ENCODE measurements around the gene LRRC1. TPM values are rescaled to one million over a fixed set of nuclear protein-coding genes. Genes with fewer than 3 reads are reported as not detected.

LRRC1 gene
- total and polyA plus RNA-seq, 10 of the 15 experiments (the other 5 are each of a cell fraction or from before 2014, with no cell fraction given): 0.35 to 9.3 (median 0.63) TPM

GRCh38 chr6:53930330-53930729 is 135.5 kb downstream of the LRRC1 start:
- intact Hi-C loops (cut with micrococcal nuclease; ENCODE audit: unreplicated experiment): no loop called here
- no peaks in the 10 kb centered on the region for H3K79me2 ChIP-seq (ENCODE audit: control insufficient read depth, insufficient read depth, low read length)
- POLR2A ChIA-PET: no interaction called here
- no peak overlapping the region for H3K4me3 ChIP-seq
- RAD21 ChIA-PET (ENCODE audit: unreplicated experiment): interaction anchor here (1.1 kb wide), 1 partner anchor 136 kb away, joined by 3 read pairs; the partner anchor contains the start of gene LRRC1
- FAIRE-seq (no peak), ATAC-seq (no peak; the same call in 2 of the 3 replicates), DNase-seq (ENCODE audit: low read depth, low spot score) (no peak)
- H2AFZ ChIP-seq (ENCODE audit: control insufficient read depth, low read depth, low read length): no peak overlapping the region
- H4K20me1 ChIP-seq (ENCODE audit: control insufficient read depth, insufficient read depth): no peaks in the 10 kb centered on the region
- H3K9me3 ChIP-seq (replicated peaks; ENCODE audit: control insufficient read depth, insufficient read depth, low read length): no peaks in the 10 kb centered on the region
- H3K9ac ChIP-seq (ENCODE audit: control insufficient read depth, insufficient read depth, low read length): no peak overlapping the region
- no peak overlapping the region for H3K27ac ChIP-seq (ENCODE audit: control insufficient read depth, insufficient read depth)
- 11% methylated on average over 1 of the region's 1 CpG for WGBS (ENCODE audit: insufficient coverage, insufficient replicate concordance, low lambda C conversion rate, missing lambda C conversion rate)
- SMC1A ChIA-PET (ENCODE audit: uncharacterized antibody, unreplicated experiment): no interaction called here
- H3K36me3 ChIP-seq (ENCODE audit: control insufficient read depth in 2 of 2, insufficient read depth in 2 of 2, low read length in 1 of 2): no peaks in the 10 kb centered on the region
- TF ChIP-seq EED (IDR thresholded peaks at IDR 0.05; ENCODE audit: low read depth): no peak
- no peak for TF ChIP-seq ELK1 (IDR thresholded peaks at IDR 0.05; ENCODE audit: low read depth, low read length)
- in situ Hi-C loops (cut with MboI): no loop called here
- no peaks in the 10 kb centered on the region for H3K27me3 ChIP-seq (replicated peaks in 1 of 2; ENCODE audit: control insufficient read depth in 2 of 2, insufficient read depth in 2 of 2, low read length in 1 of 2)
- no TSS peak for BruUV-seq (replicated peaks)
- no peak overlapping the region for H3K4me2 ChIP-seq (ENCODE audit: control insufficient read depth, insufficient read depth)
- CTCF ChIA-PET: no interaction called here
- H3K4me1 ChIP-seq (ENCODE audit: control insufficient read depth, insufficient read depth, low read length): no peaks in the 10 kb centered on the region

GRCh38 chr6:53931086-53931485 is 136.3 kb downstream of the LRRC1 start:
- Histone ChIP-seq H2AFZ (ENCODE audit: control insufficient read depth, low read depth, low read length) (no peak overlapping the region), H3K27me3 (replicated peaks in 1 of 2; ENCODE audit: control insufficient read depth in 2 of 2, insufficient read depth in 2 of 2, low read length in 1 of 2) (no peaks in the 10 kb centered on the region), H3K79me2 (ENCODE audit: control insufficient read depth, insufficient read depth, low read length) (no peaks in the 10 kb centered on the region), H4K20me1 (ENCODE audit: control insufficient read depth, insufficient read depth) (no peaks in the 10 kb centered on the region), H3K36me3 (ENCODE audit: control insufficient read depth in 2 of 2, insufficient read depth in 2 of 2, low read length in 1 of 2) (no peaks in the 10 kb centered on the region), H3K27ac (ENCODE audit: control insufficient read depth, insufficient read depth) (no peak overlapping the region), H3K4me2 (ENCODE audit: control insufficient read depth, insufficient read depth) (no peak overlapping the region), H3K9ac (ENCODE audit: control insufficient read depth, insufficient read depth, low read length) (no peak overlapping the region), H3K4me3 (no peak overlapping the region), H3K9me3 (replicated peaks; ENCODE audit: control insufficient read depth, insufficient read depth, low read length) (no peaks in the 10 kb centered on the region), H3K4me1 (ENCODE audit: control insufficient read depth, insufficient read depth, low read length) (no peaks in the 10 kb centered on the region)
- 39% methylated on average over 3 of the region's 3 CpGs for WGBS (ENCODE audit: insufficient coverage, insufficient replicate concordance, low lambda C conversion rate, missing lambda C conversion rate)
- ChIA-PET CTCF (no interaction called here), SMC1A (ENCODE audit: uncharacterized antibody, unreplicated experiment) (no interaction called here), POLR2A (no interaction called here), RAD21 (ENCODE audit: unreplicated experiment) (interaction anchor here (1.1 kb wide), 1 partner anchor 136 kb away, joined by 3 read pairs; the partner anchor contains the start of gene LRRC1)
- no TSS peak for BruUV-seq (replicated peaks)
- in situ Hi-C loops (cut with MboI) (no loop called here), intact Hi-C loops (cut with micrococcal nuclease; ENCODE audit: unreplicated experiment) (no loop called here)
- DNase-seq (ENCODE audit: low read depth, low spot score) (no peak), ATAC-seq (no peak), FAIRE-seq (no peak)
- TF ChIP-seq EED (IDR thresholded peaks at IDR 0.05; ENCODE audit: low read depth): no peak

Data from GM12878 (cell line).